Measurements from ENCODE around the gene TP53I13.
A peak's percentile ranks its signal among the peaks of the same experiment; 100 is the strongest.

TP53I13 gene

DNA sequence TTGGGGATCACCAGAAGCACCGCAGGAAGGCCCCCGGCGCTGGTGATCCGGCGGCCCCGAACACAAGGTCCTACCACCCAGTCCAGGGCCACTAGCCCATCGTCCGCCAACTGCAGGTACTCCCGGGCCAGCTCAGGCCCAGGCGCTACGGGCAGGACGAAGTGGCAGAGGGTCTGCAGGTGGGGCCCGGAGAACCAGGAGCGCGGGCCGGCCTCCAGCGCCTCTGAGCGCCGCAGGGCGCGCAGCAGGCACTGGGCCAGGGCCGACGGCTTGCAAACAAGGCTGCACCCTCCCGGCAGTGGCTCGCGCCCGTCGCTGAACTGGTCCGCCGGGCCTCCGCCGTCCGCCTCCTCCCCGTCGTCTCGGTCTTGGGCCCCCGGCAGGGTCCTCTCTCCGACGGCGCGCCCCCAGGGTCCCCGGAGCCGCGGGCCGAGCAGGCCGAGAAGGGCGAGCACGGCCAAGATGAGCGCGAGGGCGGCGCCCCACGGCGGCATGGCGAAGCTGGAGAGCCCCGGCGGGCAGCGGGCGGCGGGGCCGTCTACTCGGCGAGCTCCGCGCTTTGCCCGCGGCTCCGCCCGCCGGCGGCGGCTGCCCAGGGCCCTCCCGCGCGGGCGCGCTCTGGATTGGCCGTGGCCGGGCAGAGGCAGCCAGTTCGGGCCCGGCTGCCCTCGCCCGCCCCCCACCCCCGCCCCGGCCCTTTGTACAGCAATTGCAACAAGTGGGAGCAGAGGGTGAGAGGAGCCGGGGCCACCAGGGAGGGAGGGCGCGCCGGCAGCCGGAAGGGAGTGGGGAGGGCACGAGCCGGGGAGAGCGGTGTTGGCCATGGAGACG is 1.8 kb upstream of the TP53I13 start, which contains the start of gene ABHD15:
Gene ABHD15, minus strand, starts transcription at position 565 of the 831 bp plus-strand sequence. Its CDS starts 71 bp downstream, at position 494.
- TF ChIP-seq FOXM1 (IDR thresholded peaks at IDR 0.05; ENCODE audit: borderline replicate concordance) (no peak), ZNF384 (IDR thresholded peaks at IDR 0.05) (no peak), LEF1 (IDR thresholded peaks at IDR 0.05; ENCODE audit: borderline replicate concordance) (no peak), SUZ12 (IDR thresholded peaks at IDR 0.05) (no peak), ARNT (IDR thresholded peaks at IDR 0.05) (no peak), TARDBP (IDR thresholded peaks at IDR 0.05) (no peak), L3MBTL2 (conservative IDR thresholded peaks at IDR 0.05) (no peak), CTBP1 (IDR thresholded peaks at IDR 0.05; ENCODE audit: borderline replicate concordance) (no peak), HDGF (IDR thresholded peaks at IDR 0.05; ENCODE audit: borderline replicate concordance) (no peak), ELF4 (IDR thresholded peaks at IDR 0.05) (no peak), NFRKB (IDR thresholded peaks at IDR 0.05) (no peak), SP1 (IDR thresholded peaks at IDR 0.05) (no peak), FOXK2 (IDR thresholded peaks at IDR 0.05) (no peak), FOXA1 (IDR thresholded peaks at IDR 0.05) (no peak), BHLHE40 (IDR thresholded peaks at IDR 0.05; ENCODE audit: borderline replicate concordance) (no peak)
- TF ChIP-seq, protein P1, sequence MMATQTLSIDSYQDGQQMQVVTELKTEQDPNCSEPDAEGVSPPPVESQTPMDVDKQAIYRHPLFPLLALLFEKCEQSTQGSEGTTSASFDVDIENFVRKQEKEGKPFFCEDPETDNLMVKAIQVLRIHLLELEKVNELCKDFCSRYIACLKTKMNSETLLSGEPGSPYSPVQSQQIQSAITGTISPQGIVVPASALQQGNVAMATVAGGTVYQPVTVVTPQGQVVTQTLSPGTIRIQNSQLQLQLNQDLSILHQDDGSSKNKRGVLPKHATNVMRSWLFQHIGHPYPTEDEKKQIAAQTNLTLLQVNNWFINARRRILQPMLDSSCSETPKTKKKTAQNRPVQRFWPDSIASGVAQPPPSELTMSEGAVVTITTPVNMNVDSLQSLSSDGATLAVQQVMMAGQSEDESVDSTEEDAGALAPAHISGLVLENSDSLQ (IDR thresholded peaks at IDR 0.05), result no peak
- CTCF ChIA-PET, result interaction anchor here (0.6 to 2.0 kb wide), 7 partner anchors 10 to 804 kb away, joined by 3 to 5 read pairs (median 4); no protein-coding TSS in a partner anchor
- peak; percentile 34 for DNase-seq (ENCODE audit: extremely low spot score)
- POLR2A ChIA-PET, result interaction anchor here (0.6 to 2.4 kb wide), 5 partner anchors 10 to 309 kb away, joined by 3 to 12 read pairs (median 3); partner anchors contain the start of genes ANKRD13B and TAOK1

DNA sequence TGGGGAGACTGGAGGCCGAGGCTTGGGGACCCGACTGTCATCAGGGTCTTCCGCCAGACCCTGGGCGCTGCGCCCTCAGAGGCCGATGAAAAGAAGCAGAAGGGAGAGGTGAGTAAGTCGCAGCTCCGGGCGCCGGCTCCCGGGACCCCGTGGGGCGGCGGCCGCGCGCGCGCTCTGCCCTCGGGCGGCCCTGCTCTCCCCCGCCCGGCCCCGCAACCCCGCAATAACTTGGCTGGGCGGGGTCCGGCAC is 1.3 kb upstream of the TP53I13 start:
- CTCF ChIA-PET, result interaction anchor here (0.6 to 2.0 kb wide), 5 partner anchors 9 to 804 kb away, joined by 3 to 5 read pairs (median 4); no protein-coding TSS in a partner anchor
- no peak for TF ChIP-seq FOXM1 (IDR thresholded peaks at IDR 0.05; ENCODE audit: borderline replicate concordance)
- no peak for TF ChIP-seq CTBP1 (IDR thresholded peaks at IDR 0.05; ENCODE audit: borderline replicate concordance)
- no peak for TF ChIP-seq L3MBTL2 (conservative IDR thresholded peaks at IDR 0.05)
- TF ChIP-seq SP1 (IDR thresholded peaks at IDR 0.05), result no peak
- TF ChIP-seq NFRKB (IDR thresholded peaks at IDR 0.05), result no peak
- no peak for TF ChIP-seq SUZ12 (IDR thresholded peaks at IDR 0.05)
- TF ChIP-seq HDGF (IDR thresholded peaks at IDR 0.05; ENCODE audit: borderline replicate concordance), result no peak
- TF ChIP-seq ELF4 (IDR thresholded peaks at IDR 0.05), result no peak
- TF ChIP-seq FOXA1 (IDR thresholded peaks at IDR 0.05), result no peak
- no peak for TF ChIP-seq LEF1 (IDR thresholded peaks at IDR 0.05; ENCODE audit: borderline replicate concordance)
- TF ChIP-seq BHLHE40 (IDR thresholded peaks at IDR 0.05; ENCODE audit: borderline replicate concordance), result no peak
- TF ChIP-seq, protein P1 (IDR thresholded peaks at IDR 0.05), result no peak
- TF ChIP-seq ARNT (IDR thresholded peaks at IDR 0.05), result no peak
- TF ChIP-seq ZNF384 (IDR thresholded peaks at IDR 0.05), result no peak
- TF ChIP-seq TARDBP (IDR thresholded peaks at IDR 0.05), result no peak
- POLR2A ChIA-PET, result interaction anchor here (0.6 to 2.4 kb wide), 4 partner anchors 21 to 310 kb away, joined by 3 to 12 read pairs (median 6); partner anchors contain the start of genes ANKRD13B and TAOK1
- DNase-seq (ENCODE audit: extremely low spot score), result no peak

DNA sequence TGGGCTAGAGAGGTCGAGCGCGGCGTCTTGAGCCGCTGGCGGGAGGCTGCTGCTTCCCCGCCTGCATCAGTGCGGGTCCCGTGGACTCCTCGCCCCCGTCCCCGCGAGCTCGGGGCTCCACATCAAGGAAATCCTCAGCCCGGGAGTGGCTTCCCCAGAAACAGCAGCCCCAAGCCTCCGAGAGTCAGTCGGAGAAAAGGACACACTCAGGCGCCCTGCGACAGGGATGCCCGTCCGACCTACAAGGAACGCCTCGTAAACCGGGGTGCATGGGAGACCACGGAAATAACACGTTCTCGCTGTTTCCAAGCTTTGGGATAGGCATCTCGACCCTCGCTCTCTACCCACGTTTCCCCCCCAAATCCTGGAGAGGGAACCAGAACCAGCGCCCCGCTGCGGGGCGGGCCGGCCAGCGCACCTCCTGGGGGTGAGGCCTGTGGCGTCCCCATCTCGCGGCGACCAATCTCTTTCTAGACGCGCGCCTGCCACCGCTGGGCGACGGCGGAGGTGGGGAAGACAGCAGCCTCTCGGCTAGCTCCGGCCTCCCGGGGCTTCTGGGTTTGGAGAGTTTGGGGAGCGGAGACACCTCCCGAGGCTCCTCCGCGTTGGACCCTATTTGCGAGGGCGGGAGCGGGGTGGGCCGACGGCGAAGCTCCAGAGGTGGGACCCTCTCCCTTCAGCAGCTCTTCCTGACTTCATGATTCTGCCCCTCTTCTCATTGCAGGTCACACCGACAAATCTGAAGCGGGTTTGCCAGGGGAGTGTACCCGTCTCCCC is 759 bp upstream of the TP53I13 start:
- peak; percentile 50 for DNase-seq (ENCODE audit: extremely low spot score)
- CTCF ChIA-PET, result interaction anchor here (0.6 to 1.3 kb wide), 4 partner anchors 20 to 425 kb away, joined by 3 to 4 read pairs (median 4); no protein-coding TSS in a partner anchor
- no peak for TF ChIP-seq ARNT (IDR thresholded peaks at IDR 0.05)
- TF ChIP-seq SP1 (IDR thresholded peaks at IDR 0.05), result no peak
- peak; percentile 43; the same call in 1 of the 2 replicates for TF ChIP-seq L3MBTL2 (conservative IDR thresholded peaks at IDR 0.05)
- POLR2A ChIA-PET, result interaction anchor here (0.8 to 4.6 kb wide), 7 partner anchors 11 to 198 kb away, joined by 3 to 32 read pairs (median 6); partner anchors contain the start of genes ANKRD13B and TAOK1

DNA sequence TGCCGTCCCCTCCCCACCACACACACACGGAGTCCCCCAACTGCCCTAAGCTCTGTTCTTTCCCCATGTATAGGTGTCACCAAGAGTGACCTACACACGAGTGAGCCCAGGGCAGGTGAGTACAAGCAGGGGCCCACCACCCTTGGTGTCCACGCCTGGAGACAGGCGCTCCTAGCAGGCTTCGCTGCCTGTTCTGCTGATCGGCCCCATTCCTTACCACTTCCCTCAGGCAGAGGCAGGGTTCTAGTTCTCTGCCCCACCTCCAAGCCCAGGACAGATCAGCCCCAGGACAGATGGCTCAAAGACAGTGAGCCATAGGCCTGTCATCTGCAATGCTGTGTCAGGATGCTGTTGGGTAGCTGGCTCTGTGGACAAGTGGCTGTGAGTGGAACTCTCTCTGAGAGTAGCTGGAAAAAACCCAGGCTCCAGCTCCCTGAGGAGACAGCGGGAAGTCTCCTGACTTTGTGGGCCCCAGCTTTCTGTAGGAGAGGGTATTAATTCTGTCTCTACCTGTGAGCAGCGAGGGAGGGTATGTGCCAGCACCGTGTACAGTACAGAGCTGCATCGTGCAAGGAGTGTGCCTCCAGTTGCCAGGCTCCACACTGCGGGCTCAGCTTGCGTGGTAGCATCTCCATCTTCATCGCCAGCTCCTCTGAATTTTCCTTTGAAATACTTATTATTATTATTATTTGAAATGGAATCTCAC is 897 bp downstream of the TP53I13 start:
- no peak for DNase-seq (ENCODE audit: extremely low spot score)
- ChIA-PET POLR2A (interaction anchor here (0.8 to 4.6 kb wide), 7 partner anchors 10 to 429 kb away, joined by 3 to 32 read pairs (median 5); partner anchors contain the start of genes ANKRD13B and TAOK1), CTCF (interaction anchor here (0.6 to 1.7 kb wide), 3 partner anchors 11 to 312 kb away, joined by 4 to 5 read pairs (median 4); no protein-coding TSS in a partner anchor)
- no peak for TF ChIP-seq ARNT (IDR thresholded peaks at IDR 0.05)
- no peak for TF ChIP-seq LEF1 (IDR thresholded peaks at IDR 0.05; ENCODE audit: borderline replicate concordance)
- no peak for TF ChIP-seq SUZ12 (IDR thresholded peaks at IDR 0.05)
- TF ChIP-seq TARDBP (IDR thresholded peaks at IDR 0.05), result no peak
- no peak for TF ChIP-seq CTBP1 (IDR thresholded peaks at IDR 0.05; ENCODE audit: borderline replicate concordance)
- TF ChIP-seq FOXM1 (IDR thresholded peaks at IDR 0.05; ENCODE audit: borderline replicate concordance), result no peak
- no peak for TF ChIP-seq L3MBTL2 (conservative IDR thresholded peaks at IDR 0.05)
- TF ChIP-seq FOXA1 (IDR thresholded peaks at IDR 0.05), result no peak
- no peak for TF ChIP-seq ELF4 (IDR thresholded peaks at IDR 0.05)
- no peak for TF ChIP-seq ZNF384 (IDR thresholded peaks at IDR 0.05)
- no peak for TF ChIP-seq SP1 (IDR thresholded peaks at IDR 0.05)
- no peak for TF ChIP-seq FOXK2 (IDR thresholded peaks at IDR 0.05)
- TF ChIP-seq, protein P1 (IDR thresholded peaks at IDR 0.05), result no peak
- TF ChIP-seq BHLHE40 (IDR thresholded peaks at IDR 0.05; ENCODE audit: borderline replicate concordance), result no peak
- TF ChIP-seq HDGF (IDR thresholded peaks at IDR 0.05; ENCODE audit: borderline replicate concordance), result no peak
- no peak for TF ChIP-seq NFRKB (IDR thresholded peaks at IDR 0.05)
